HepG2 (cell line): ENCODE results near the gene ITGB1. TPM values are rescaled to one million over a fixed set of nuclear protein-coding genes. Genes with fewer than 3 reads are reported as not detected.

Experiments
- ARID3A ChIP-seq: IDR thresholded peaks from 2 replicates; pipeline ENCODE4 v1.6.1; 2012; ENCODE audit warnings: low read depth, low read length, improper control_type of control experiment
- E2F5 ChIP-seq: sonication (generic); formaldehyde crosslinking; conservative IDR thresholded peaks from 2 replicates; pipeline ENCODE4 v1.4.0; 2020; ENCODE audit warnings: missing genetic modification reagents
- HOXA9 ChIP-seq: sonication (generic); formaldehyde crosslinking; IDR thresholded peaks from 2 replicates; pipeline ENCODE4 v1.8.1; 2022; ENCODE audit warnings: missing genetic modification reagents, mild to moderate bottlenecking, moderate library complexity, borderline replicate concordance
- KLF12 ChIP-seq: sonication (generic); formaldehyde crosslinking; IDR thresholded peaks from 2 replicates; pipeline ENCODE4 v1.4.0; 2020; ENCODE audit warnings: missing genetic modification reagents, borderline replicate concordance
- MBNL3 ChIP-seq: fragments of 250-450 bp; sonication (Bioruptor Pico); conservative IDR thresholded peaks from 2 replicates; pipeline ENCODE4 v1.8.0; 2022; ENCODE audit warnings: mild to moderate bottlenecking, inconsistent platforms
- MZF1 ChIP-seq: sonication (generic); formaldehyde crosslinking; IDR thresholded peaks from 2 replicates; pipeline ENCODE4 v1.8.1; 2023; ENCODE audit warnings: mild to moderate bottlenecking, missing genetic modification reagents, borderline replicate concordance
- POLR2AphosphoS5 ChIP-seq: IDR thresholded peaks from 2 replicates; pipeline ENCODE4 v1.6.1; 2012; ENCODE audit warnings: low read depth, low read length
- RCOR2 ChIP-seq: IDR thresholded peaks from 2 replicates; pipeline ENCODE4 v1.6.1; 2016; ENCODE audit warnings: missing biosample characterization, missing genetic modification reagents
- SKIL ChIP-seq: sonication (generic); formaldehyde crosslinking; IDR thresholded peaks from 2 replicates; pipeline ENCODE4 v1.8.0; 2022; ENCODE audit warnings: missing genetic modification reagents, mild to moderate bottlenecking, moderate library complexity, borderline replicate concordance
- ZBTB2 ChIP-seq: sonication (generic); formaldehyde crosslinking; IDR thresholded peaks from 2 replicates; pipeline ENCODE4 v1.8.0; 2022; ENCODE audit warnings: low read depth, missing genetic modification reagents
- ZBTB7B ChIP-seq: sonication (generic); formaldehyde crosslinking; IDR thresholded peaks from 2 replicates; pipeline ENCODE4 v1.4.0; 2020; ENCODE audit warnings: missing genetic modification reagents
- ZFP1 ChIP-seq: IDR thresholded peaks from 2 replicates; pipeline ENCODE4 v1.6.1; 2016
- ZNF260 ChIP-seq: sonication (generic); formaldehyde crosslinking; IDR thresholded peaks from 2 replicates; pipeline ENCODE4 v1.4.0; 2020; ENCODE audit warnings: missing genetic modification reagents, low read depth, mild to moderate bottlenecking, borderline replicate concordance
- ZNF276 ChIP-seq: sonication (generic); formaldehyde crosslinking; IDR thresholded peaks from 2 replicates; pipeline ENCODE4 v1.4.0; 2020; ENCODE audit warnings: mild to moderate bottlenecking, low read depth, missing genetic modification reagents
- ZNF547 ChIP-seq: sonication (generic); formaldehyde crosslinking; IDR thresholded peaks from 2 replicates; pipeline ENCODE4 v1.5.1; 2020; ENCODE audit warnings: mild to moderate bottlenecking, missing genetic modification reagents
- ZNF564 ChIP-seq: sonication (generic); formaldehyde crosslinking; IDR thresholded peaks from 2 replicates; pipeline ENCODE4 v1.8.1; 2023; ENCODE audit warnings: mild to moderate bottlenecking, missing genetic modification reagents
- ZNF597 ChIP-seq: sonication (generic); formaldehyde crosslinking; IDR thresholded peaks from 2 replicates; pipeline ENCODE4 v1.5.0; 2020; ENCODE audit warnings: missing genetic modification reagents
- ZSCAN25 ChIP-seq: sonication (generic); formaldehyde crosslinking; IDR thresholded peaks from 2 replicates; pipeline ENCODE4 v1.8.0; 2022; ENCODE audit warnings: mild to moderate bottlenecking, missing genetic modification reagents
- polyA plus RNA-seq, 8 experiments: library from polyadenylated mRNA; depleted of rRNA in 3 of 8; stranded (reverse) in 7 of 8; unstranded in 1 of 8; fragments of >200 nt; fragmentation: Illumina TruSeq in 4 of 8; extraction: Trizol in 4 of 8; gene quantifications; 2 replicates each; pipeline versions ENCODE4 v1.2.1 to v1.2.3, GENCODE V29; 2011 to 2016; ENCODE audit warnings: low read depth in 4 of 8, missing spikeins in 1 of 8, mixed read lengths in 1 of 8; ENCODE audit not compliant: insufficient read depth in 1 of 8
- total RNA-seq, 5 experiments: library from RNA; depleted of rRNA; stranded (reverse); fragments of >200 nt; fragmentation: Illumina TruSeq; extraction: Trizol; gene quantifications; 2 replicates each; pipeline ENCODE4 v1.2.3, GENCODE V29; 2016; ENCODE audit warnings: low read depth in 1 of 5

ITGB1 gene
- total and polyA plus RNA-seq, 2 of the 13 experiments (the other 11 are each of a cell fraction or from before 2014, with no cell fraction given) = 190 to 204 TPM

GRCh38 chr10:32980558-32981468 is 22.8 kb upstream of the ITGB1 start (continued):
- TF ChIP-seq E2F5 (CRISPR knock-in tag) (no peak), ZSCAN25 (CRISPR knock-in tag) (peak; percentile 53; the same call in 1 of the 2 replicates), SKIL (CRISPR knock-in tag) (no peak), ZNF260 (CRISPR knock-in tag) (no peak), ZNF564 (CRISPR knock-in tag) (0 out of 2 replicates have a peak, but pooled peaks have one; percentile 45), MZF1 (CRISPR knock-in tag) (peak; percentile 84; the same call in 1 of the 2 replicates), MBNL3 (CRISPR knock-in tag) (no peak), ZBTB7B (peak; percentile 27; the same call in 1 of the 2 replicates), RCOR2 (no peak), ZFP1 (no peak), POLR2AphosphoS5 (peak; percentile 47), HOXA9 (CRISPR knock-in tag) (no peak), ZNF547 (no peak), ZNF597 (CRISPR knock-in tag) (no peak), ZBTB2 (CRISPR knock-in tag) (peak; percentile 76), ARID3A (no peak), ZNF276 (CRISPR knock-in tag) (no peak), KLF12 (CRISPR knock-in tag) (no peak; the same call in 1 of the 2 replicates)
